SK-N-SH treated with all-trans-retinoic acid at 6 μM for 48 hours (cell line): ENCODE measurements around the gene CLBA1.
"Not testable (repeated sequence)": the region's sequence is repeated elsewhere in the genome, so short reads cannot be mapped to it uniquely, and the experiment has no call there.

Experiments used
- ATAC-seq: fragments of 200-7000 bp; cut with Tn5 transposase; 3 replicates; pipeline ENCODE4 v1.9.1; 2020; ENCODE audit warnings: mild to moderate bottlenecking, moderate library complexity
- ARNTL ChIP-seq: fragments of 450-650 bp; formaldehyde crosslinking; IDR thresholded peaks from 2 replicates; pipeline ENCODE4 v1.5.0; 2020; ENCODE audit warnings: low read depth, mild to moderate bottlenecking, moderate library complexity, borderline replicate concordance
- BACH2 ChIP-seq: fragments of 250-450 bp; sonication (Bioruptor Pico); IDR thresholded peaks from 2 replicates; pipeline ENCODE4 v1.9.0; 2021; ENCODE audit warnings: mild to moderate bottlenecking, borderline replicate concordance
- CSDC2 ChIP-seq: fragments of 250-450 bp; sonication (Bioruptor Pico); IDR thresholded peaks from 2 replicates; pipeline ENCODE4 v1.5.0; 2020; ENCODE audit warnings: mild to moderate bottlenecking, moderate library complexity
- ESRRG ChIP-seq: fragments of 250-450 bp; sonication (Bioruptor Pico); IDR thresholded peaks from 2 replicates; pipeline ENCODE4 v1.6.1; 2021; ENCODE audit warnings: mild to moderate bottlenecking
- ISL1 ChIP-seq: fragments of 250-450 bp; sonication (Bioruptor Pico); IDR thresholded peaks from 2 replicates; pipeline ENCODE4 v2.1.2; 2022; ENCODE audit warnings: mild to moderate bottlenecking, moderate library complexity
- OSR1 ChIP-seq: fragments of 250-450 bp; sonication (Bioruptor Pico); IDR thresholded peaks from 2 replicates; pipeline ENCODE4 v1.8.0; 2022; ENCODE audit warnings: moderate library complexity, mild to moderate bottlenecking, inconsistent platforms
- PPARA ChIP-seq: fragments of 250-450 bp; sonication (Bioruptor Pico); IDR thresholded peaks from 2 replicates; pipeline ENCODE4 v1.5.0; 2020; ENCODE audit warnings: mild to moderate bottlenecking, borderline replicate concordance
- RARB ChIP-seq: fragments of 250-450 bp; sonication (Bioruptor Pico); IDR thresholded peaks from 2 replicates; pipeline ENCODE4 v1.8.0; 2021; ENCODE audit warnings: mild to moderate bottlenecking, moderate library complexity
- SNAI2 ChIP-seq: fragments of 250-450 bp; sonication (Bioruptor Pico); IDR thresholded peaks from 2 replicates; pipeline ENCODE4 v1.5.0; 2020; ENCODE audit warnings: mild to moderate bottlenecking, moderate library complexity
- TCF4 ChIP-seq: fragments of 250-450 bp; sonication (Bioruptor Pico); IDR thresholded peaks from 2 replicates; pipeline ENCODE4 v1.8.0; 2021; ENCODE audit warnings: mild to moderate bottlenecking, moderate library complexity, borderline replicate concordance
- TOX ChIP-seq: fragments of 250-450 bp; sonication (Bioruptor Pico); IDR thresholded peaks from 2 replicates; pipeline ENCODE4 v1.8.0; 2021; ENCODE audit warnings: mild to moderate bottlenecking, moderate library complexity, borderline replicate concordance
- ZC3H10 ChIP-seq: fragments of 250-450 bp; sonication (Bioruptor Pico); IDR thresholded peaks from 2 replicates; pipeline ENCODE4 v1.5.1; 2021; ENCODE audit warnings: mild to moderate bottlenecking, moderate library complexity
- ZFP30 ChIP-seq: fragments of 450-650 bp; formaldehyde crosslinking; IDR thresholded peaks from 2 replicates; pipeline ENCODE4 v1.5.0; 2022; ENCODE audit warnings: mild to moderate bottlenecking, moderate library complexity
- ZNF565 ChIP-seq: fragments of 450-650 bp; formaldehyde crosslinking; conservative IDR thresholded peaks from 2 replicates; pipeline ENCODE4 v1.5.0; 2020; ENCODE audit warnings: low read depth, mild to moderate bottlenecking, moderate library complexity
- ZNF8 ChIP-seq: fragments of 450-650 bp; formaldehyde crosslinking; IDR thresholded peaks from 2 replicates; pipeline ENCODE4 v1.5.0; 2020; ENCODE audit warnings: mild to moderate bottlenecking, moderate library complexity
- TF ChIP-seq, protein P1 (sequence below): fragments of 250-450 bp; sonication (Bioruptor Pico); IDR thresholded peaks from 2 replicates; pipeline ENCODE4 v1.5.1; 2020; ENCODE audit warnings: low read depth, mild to moderate bottlenecking, moderate library complexity
- TF ChIP-seq, protein P2 (sequence below): fragments of 250-450 bp; sonication (Bioruptor Pico); IDR thresholded peaks from 2 replicates; pipeline ENCODE4 v1.5.0; 2020; ENCODE audit warnings: mild to moderate bottlenecking, moderate library complexity
- TF ChIP-seq, protein P3 (sequence below): fragments of 250-450 bp; sonication (Bioruptor Pico); IDR thresholded peaks from 2 replicates; pipeline ENCODE4 v1.8.0; 2021; ENCODE audit warnings: low read depth, mild to moderate bottlenecking, moderate library complexity, borderline replicate concordance
- TF ChIP-seq, protein P4 (sequence below): fragments of 250-450 bp; sonication (Bioruptor Pico); IDR thresholded peaks from 2 replicates; pipeline ENCODE4 v1.5.1; 2021; ENCODE audit warnings: mild to moderate bottlenecking, moderate library complexity
- TF ChIP-seq, protein P5 (sequence below): fragments of 250-450 bp; sonication (Bioruptor Pico); IDR thresholded peaks from 2 replicates; pipeline ENCODE4 v1.8.0; 2020; ENCODE audit warnings: mild to moderate bottlenecking, moderate library complexity, borderline replicate concordance

The CLBA1 gene

DNA sequence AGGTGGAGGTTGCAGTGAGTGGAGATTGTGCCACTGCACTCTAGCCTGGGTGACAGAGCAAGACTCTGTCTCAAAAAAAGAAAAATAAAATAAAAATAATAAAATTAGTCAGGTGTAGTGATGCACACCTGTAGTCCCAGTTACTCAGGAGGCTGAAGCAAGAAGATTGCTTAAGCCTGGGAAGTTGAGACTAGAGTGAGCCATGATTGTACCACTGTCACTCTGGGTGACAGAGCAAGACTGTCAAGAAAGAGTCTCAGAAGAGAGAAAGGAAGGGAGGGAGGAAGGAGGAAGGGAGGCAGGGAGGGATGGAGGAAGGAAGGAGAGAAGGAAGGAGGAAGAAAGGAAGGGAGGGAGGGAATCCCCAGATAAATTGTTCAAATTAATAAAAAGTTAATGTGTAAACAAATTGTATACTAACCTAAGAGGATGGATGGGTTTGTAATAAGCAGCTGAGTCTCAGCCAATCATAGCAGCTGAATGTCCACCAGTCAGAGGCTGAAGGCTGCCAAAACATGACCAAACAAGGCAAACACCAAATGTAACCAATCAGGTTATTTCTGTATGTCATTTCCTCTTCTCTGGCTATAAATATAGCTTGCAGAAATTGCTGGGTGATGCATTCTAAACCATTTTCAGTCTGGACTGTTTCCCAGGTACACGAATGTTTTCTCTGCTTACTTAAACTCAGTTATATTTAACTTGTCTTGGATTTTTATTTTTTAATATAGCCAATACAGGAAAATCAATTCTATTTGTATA, 41.4 kb downstream of the CLBA1 start:
- TF ChIP-seq CSDC2 (CRISPR knock-in tag) (no peak), ESRRG (CRISPR knock-in tag) (no peak), BACH2 (CRISPR knock-in tag) (no peak), ZNF565 (no peak), ZC3H10 (no peak), RARB (CRISPR knock-in tag) (no peak), ISL1 (CRISPR knock-in tag) (no peak), TOX (no peak), ARNTL (CRISPR knock-in tag) (no peak), OSR1 (CRISPR knock-in tag) (no peak), PPARA (CRISPR knock-in tag) (no peak), ZFP30 (CRISPR knock-in tag) (no peak)
- TF ChIP-seq, protein P1, sequence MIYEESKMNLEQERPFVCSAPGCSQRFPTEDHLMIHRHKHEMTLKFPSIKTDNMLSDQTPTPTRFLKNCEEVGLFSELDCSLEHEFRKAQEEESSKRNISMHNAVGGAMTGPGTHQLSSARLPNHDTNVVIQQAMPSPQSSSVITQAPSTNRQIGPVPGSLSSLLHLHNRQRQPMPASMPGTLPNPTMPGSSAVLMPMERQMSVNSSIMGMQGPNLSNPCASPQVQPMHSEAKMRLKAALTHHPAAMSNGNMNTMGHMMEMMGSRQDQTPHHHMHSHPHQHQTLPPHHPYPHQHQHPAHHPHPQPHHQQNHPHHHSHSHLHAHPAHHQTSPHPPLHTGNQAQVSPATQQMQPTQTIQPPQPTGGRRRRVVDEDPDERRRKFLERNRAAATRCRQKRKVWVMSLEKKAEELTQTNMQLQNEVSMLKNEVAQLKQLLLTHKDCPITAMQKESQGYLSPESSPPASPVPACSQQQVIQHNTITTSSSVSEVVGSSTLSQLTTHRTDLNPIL (CRISPR knock-in tag): no peak
- peak; percentile 28 for ATAC-seq

DNA sequence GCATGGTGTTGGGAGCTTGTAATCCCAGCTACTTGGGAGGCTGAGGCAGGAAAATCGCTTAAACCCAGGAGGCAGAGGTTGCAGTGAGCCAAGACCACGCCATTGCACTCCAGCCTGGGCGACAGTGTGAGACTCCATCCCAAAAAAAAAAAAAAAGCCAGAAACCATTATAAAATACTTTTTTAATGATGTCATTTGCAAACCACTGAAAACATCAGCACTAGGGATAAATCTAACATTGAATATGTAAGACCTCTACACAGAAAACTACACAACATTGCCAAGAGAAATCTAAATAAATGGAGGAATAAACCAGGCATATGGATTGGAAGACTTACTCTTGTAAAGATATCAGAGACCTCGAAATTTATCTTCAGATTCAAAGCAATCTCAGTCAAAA, 42.1 kb downstream of the CLBA1 start:
- ATAC-seq: not testable (repeated sequence)

DNA sequence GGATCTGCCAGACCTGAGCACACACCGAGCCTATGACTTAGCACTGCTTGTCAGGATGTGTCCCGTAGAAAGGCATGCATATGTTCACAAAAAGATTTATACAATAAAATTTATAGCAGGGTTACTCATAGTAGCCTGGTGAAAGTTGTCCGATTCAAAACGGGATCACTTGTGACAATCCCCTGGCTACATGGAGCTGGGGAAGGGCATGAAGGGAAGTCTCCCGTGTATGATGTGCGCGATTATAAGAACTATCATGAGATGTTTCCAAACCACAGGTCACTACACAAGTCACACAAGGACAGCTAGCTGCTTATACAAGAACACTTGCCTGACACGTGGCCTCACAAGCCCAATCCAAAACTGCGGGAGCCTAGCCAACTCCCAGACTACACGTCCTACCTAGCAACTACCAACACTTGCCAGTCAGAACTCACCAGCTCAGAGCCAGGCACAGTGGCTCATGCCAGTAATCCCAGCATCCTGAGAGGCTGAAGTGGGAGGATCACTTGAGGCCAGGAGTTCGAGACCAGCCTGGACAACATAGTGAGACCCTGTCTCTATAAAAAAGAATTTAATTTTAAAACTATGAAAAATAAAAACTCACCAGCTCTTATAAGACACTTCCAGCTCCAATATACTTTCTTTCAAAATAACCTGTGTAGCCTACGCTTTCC, 42.8 kb downstream of the CLBA1 start:
- peak; percentile 53 for ATAC-seq
- TF ChIP-seq SNAI2 (CRISPR knock-in tag) (no peak), ZNF8 (no peak), ARNTL (CRISPR knock-in tag) (no peak), PPARA (CRISPR knock-in tag) (no peak), ZFP30 (CRISPR knock-in tag) (no peak), OSR1 (CRISPR knock-in tag) (no peak), TCF4 (CRISPR knock-in tag) (no peak), RARB (CRISPR knock-in tag) (no peak), ZC3H10 (no peak), ESRRG (CRISPR knock-in tag) (no peak)
- TF ChIP-seq, protein P2, sequence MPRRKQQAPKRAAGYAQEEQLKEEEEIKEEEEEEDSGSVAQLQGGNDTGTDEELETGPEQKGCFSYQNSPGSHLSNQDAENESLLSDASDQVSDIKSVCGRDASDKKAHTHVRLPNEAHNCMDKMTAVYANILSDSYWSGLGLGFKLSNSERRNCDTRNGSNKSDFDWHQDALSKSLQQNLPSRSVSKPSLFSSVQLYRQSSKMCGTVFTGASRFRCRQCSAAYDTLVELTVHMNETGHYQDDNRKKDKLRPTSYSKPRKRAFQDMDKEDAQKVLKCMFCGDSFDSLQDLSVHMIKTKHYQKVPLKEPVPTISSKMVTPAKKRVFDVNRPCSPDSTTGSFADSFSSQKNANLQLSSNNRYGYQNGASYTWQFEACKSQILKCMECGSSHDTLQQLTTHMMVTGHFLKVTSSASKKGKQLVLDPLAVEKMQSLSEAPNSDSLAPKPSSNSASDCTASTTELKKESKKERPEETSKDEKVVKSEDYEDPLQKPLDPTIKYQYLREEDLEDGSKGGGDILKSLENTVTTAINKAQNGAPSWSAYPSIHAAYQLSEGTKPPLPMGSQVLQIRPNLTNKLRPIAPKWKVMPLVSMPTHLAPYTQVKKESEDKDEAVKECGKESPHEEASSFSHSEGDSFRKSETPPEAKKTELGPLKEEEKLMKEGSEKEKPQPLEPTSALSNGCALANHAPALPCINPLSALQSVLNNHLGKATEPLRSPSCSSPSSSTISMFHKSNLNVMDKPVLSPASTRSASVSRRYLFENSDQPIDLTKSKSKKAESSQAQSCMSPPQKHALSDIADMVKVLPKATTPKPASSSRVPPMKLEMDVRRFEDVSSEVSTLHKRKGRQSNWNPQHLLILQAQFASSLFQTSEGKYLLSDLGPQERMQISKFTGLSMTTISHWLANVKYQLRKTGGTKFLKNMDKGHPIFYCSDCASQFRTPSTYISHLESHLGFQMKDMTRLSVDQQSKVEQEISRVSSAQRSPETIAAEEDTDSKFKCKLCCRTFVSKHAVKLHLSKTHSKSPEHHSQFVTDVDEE (CRISPR knock-in tag): no peak
- TF ChIP-seq, protein P3, sequence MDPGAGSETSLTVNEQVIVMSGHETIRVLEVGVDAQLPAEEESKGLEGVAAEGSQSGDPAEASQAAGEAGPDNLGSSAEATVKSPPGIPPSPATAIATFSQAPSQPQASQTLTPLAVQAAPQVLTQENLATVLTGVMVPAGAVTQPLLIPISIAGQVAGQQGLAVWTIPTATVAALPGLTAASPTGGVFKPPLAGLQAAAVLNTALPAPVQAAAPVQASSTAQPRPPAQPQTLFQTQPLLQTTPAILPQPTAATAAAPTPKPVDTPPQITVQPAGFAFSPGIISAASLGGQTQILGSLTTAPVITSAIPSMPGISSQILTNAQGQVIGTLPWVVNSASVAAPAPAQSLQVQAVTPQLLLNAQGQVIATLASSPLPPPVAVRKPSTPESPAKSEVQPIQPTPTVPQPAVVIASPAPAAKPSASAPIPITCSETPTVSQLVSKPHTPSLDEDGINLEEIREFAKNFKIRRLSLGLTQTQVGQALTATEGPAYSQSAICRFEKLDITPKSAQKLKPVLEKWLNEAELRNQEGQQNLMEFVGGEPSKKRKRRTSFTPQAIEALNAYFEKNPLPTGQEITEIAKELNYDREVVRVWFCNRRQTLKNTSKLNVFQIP: no peak
- TF ChIP-seq, protein P1 (CRISPR knock-in tag): no peak
- TF ChIP-seq, protein P4, sequence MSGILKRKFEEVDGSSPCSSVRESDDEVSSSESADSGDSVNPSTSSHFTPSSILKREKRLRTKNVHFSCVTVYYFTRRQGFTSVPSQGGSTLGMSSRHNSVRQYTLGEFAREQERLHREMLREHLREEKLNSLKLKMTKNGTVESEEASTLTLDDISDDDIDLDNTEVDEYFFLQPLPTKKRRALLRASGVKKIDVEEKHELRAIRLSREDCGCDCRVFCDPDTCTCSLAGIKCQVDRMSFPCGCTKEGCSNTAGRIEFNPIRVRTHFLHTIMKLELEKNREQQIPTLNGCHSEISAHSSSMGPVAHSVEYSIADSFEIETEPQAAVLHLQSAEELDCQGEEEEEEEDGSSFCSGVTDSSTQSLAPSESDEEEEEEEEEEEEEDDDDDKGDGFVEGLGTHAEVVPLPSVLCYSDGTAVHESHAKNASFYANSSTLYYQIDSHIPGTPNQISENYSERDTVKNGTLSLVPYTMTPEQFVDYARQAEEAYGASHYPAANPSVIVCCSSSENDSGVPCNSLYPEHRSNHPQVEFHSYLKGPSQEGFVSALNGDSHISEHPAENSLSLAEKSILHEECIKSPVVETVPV (CRISPR knock-in tag): no peak
- TF ChIP-seq, protein P5, sequence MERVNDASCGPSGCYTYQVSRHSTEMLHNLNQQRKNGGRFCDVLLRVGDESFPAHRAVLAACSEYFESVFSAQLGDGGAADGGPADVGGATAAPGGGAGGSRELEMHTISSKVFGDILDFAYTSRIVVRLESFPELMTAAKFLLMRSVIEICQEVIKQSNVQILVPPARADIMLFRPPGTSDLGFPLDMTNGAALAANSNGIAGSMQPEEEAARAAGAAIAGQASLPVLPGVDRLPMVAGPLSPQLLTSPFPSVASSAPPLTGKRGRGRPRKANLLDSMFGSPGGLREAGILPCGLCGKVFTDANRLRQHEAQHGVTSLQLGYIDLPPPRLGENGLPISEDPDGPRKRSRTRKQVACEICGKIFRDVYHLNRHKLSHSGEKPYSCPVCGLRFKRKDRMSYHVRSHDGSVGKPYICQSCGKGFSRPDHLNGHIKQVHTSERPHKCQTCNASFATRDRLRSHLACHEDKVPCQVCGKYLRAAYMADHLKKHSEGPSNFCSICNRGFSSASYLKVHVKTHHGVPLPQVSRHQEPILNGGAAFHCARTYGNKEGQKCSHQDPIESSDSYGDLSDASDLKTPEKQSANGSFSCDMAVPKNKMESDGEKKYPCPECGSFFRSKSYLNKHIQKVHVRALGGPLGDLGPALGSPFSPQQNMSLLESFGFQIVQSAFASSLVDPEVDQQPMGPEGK (CRISPR knock-in tag): no peak
